Skeletal muscle cell (primary cell): ENCODE results near the gene TRIM49.
"Not testable (repeated sequence)": the region's sequence is repeated elsewhere in the genome, so short reads cannot be mapped to it uniquely, and the experiment has no call there.

Source experiments
- DNase-seq: peaks from one replicate; pipeline ENCODE4 v3.0.0-alpha.2; 2010; ENCODE audit warnings: low read depth
- H3K4me3 ChIP-seq: 2 replicates; pipeline ENCODE4 v1.5.1; 2011; ENCODE audit warnings: low read depth, mild to moderate bottlenecking, control low read depth, low read length, moderate library complexity

The TRIM49 gene, protein sequence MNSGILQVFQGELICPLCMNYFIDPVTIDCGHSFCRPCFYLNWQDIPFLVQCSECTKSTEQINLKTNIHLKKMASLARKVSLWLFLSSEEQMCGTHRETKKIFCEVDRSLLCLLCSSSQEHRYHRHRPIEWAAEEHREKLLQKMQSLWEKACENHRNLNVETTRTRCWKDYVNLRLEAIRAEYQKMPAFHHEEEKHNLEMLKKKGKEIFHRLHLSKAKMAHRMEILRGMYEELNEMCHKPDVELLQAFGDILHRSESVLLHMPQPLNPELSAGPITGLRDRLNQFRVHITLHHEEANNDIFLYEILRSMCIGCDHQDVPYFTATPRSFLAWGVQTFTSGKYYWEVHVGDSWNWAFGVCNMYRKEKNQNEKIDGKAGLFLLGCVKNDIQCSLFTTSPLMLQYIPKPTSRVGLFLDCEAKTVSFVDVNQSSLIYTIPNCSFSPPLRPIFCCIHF

DNA sequence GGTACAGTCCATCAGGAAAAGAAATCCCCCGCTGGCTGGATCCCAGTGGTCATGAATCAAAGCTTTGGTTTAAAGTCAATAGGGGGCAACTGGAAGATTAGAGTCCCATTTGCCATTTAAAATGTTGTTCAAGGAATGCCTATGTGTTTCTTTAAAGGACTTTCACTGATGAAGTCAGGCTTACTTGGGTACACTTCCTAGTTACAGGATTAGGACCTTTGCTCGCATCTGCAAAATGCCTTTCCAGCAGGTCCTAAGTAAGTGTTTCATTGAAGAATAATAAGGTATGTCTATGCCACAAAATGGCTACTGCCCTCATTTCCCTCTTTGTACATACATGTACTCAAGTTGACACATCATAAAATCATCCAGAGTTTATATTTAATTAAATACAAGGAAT is at the start of gene TRIM49:
Gene TRIM49 (minus strand): TSS at position 101 of the 400 bp plus-strand sequence. CDS start 4,106 bp downstream, outside the sequence.
- not testable (repeated sequence) for H3K4me3 ChIP-seq, DNase-seq

DNA sequence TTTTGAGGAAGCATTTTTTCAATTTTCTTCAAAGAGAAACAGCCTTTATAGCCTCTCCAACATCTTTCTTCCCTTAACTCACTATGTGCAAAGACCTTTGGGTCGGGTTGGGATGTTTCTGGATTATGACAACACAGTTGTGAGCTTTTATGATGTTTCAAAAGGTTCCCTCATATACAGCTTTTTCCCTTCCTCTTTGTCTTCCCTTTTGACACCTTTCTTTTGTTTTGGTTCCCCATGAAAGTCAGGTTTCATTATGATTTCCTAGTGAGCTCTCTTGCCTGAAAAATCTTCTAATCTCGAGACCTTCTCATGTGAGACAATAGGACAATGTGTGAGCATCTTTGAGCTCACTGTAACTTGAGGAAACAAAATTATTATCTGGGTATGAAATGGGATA is 18.3 kb upstream of the TRIM49 start:
- not testable (repeated sequence) for H3K4me3 ChIP-seq, DNase-seq

DNA sequence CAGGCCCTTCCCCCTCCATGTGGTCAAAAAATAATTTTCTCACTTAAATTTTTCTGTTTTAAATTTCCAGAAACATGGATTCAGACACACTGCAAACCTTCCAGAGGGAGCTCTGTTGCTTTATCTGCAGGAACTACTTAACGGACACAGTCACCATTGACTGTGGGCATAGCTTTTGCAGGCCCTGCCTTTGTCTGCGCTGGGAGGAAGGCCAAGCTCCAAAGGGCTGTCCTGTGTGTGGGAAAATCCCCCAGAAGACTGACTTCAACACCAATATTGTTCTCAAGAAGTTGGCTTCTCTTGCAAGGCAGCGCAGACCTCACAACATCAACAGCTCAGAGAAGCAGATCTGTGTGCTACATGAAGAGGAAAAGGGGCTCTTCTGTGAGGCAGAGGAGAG is 11.6 kb upstream of the TRIM49 start:
- DNase-seq, H3K4me3 ChIP-seq: not testable (repeated sequence)

DNA sequence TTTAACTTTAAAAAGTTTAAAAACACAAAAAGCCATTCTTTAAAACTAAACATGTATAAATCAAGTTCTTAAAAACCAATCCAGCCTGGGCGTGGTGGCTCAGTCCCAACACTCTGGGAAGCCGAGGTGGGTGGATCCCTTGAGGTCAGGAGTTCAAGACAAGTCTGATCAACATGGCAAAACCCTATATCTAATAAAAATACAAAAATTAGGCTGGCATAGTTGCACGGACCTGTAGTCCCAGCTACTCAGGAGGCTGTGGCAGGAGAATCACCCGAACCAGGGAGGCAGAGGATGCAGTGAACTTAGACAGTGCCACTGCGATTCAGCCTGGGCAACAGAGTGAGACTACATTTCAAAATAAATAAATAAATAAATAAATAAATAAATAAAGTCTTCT is 5.2 kb upstream of the TRIM49 start:
- H3K4me3 ChIP-seq, DNase-seq: not testable (repeated sequence)

DNA sequence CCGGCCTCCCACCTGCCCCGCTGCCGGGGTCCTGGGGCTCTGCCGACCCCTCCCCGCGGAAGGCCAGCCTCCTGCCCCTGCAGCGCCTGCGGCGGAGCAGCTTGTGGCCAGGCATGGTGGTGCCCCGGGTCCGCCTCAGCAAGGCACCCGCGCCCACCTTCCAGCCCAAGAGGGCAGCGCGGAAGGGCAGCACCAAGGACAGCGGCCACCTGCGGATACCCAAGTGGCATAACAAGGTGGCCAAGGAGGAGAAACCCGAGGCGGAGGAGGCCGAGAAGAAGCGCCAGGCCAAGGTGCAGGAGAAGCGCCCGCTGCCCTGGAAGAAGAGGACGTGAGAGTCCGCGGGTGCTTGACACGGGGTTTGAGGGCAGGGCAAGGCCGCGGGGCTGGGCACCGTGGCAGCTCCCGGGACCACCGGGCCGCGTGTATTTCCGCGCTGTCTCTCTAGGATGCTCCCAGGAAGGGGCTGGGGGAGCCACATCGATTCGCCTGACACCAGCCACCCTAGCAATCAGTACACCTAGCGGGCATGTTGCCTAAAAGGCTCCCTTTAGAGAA is 20.8 kb downstream of the TRIM49 start:
- H3K4me3 ChIP-seq, DNase-seq: not testable (repeated sequence)

DNA sequence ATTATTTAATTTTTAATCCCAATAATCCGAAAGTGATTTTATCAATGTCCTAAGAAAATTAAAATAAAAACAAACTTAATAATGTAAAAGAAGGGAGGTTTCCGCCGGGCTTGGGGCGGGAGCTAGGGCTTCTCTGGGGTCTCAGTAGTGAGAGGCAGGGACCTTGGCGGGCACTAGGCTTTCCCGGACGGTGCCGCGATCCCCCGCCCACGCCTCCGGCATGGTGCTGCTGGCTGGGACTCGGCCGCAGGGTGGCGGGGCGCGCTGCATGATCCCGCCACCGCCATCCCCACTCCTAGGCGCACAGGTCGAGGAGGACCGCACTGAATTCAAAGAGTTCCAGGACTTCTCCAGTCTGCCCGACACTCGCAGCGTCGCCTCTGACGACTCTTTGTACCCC is 22.6 kb downstream of the TRIM49 start:
- H3K4me3 ChIP-seq, DNase-seq: not testable (repeated sequence)

DNA sequence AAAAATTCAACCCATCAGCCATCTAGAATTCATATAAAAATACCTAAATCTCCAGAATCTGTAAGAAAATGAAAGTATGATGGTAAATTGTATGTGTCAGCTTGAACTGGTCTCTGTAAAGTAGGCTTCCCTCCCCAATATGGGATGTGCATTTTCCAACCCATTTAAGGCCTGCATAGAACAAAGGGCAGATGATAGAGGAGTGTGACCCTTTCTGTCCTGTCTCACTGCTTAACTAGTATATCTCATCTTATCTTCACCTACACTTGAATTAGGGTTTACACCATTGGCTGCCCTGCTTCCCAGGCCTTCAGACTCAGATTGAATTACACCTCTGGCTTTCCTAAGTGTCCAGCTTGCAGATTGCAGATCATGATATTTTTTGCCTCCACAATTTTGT is 57.6 kb downstream of the TRIM49 start:
- H3K4me3 ChIP-seq, DNase-seq: not testable (repeated sequence)
